ENCODE results near the gene SASH3. TPM values are rescaled to one million over a fixed set of nuclear protein-coding genes. Genes with fewer than 3 reads are reported as not detected.

SASH3 gene
- total and polyA plus RNA-seq, 2 experiments from 2014 or later: 0.13 TPM; not detected in 1

- no peak for DNase-seq (ENCODE audit: low read depth in 1 of 2, low spot score in 1 of 2)
- H3K9me3 ChIP-seq (ENCODE audit: low read depth): no peaks in the 10 kb centered on the region
- no peak overlapping the region for H3K27ac ChIP-seq
- H3K4me3 ChIP-seq: no peak overlapping the region
- no peaks in the 10 kb centered on the region for H3K27me3 ChIP-seq
- no peaks in the 10 kb centered on the region for H3K4me1 ChIP-seq (ENCODE audit: low read depth)
- no peak for TF ChIP-seq CTCF (IDR thresholded peaks at IDR 0.05; ENCODE audit: low read depth, low read length)
- H3K36me3 ChIP-seq: no peaks in the 10 kb centered on the region
Measured at GRCh38 chrX:129781680-129782495, 2.1 kb downstream of the SASH3 start.

- no peaks in the 10 kb centered on the region for H3K4me1 ChIP-seq (ENCODE audit: low read depth)
- H3K4me3 ChIP-seq: no peak overlapping the region
- H3K9me3 ChIP-seq (ENCODE audit: low read depth): no peaks in the 10 kb centered on the region
- no peak overlapping the region for H3K27ac ChIP-seq
- H3K27me3 ChIP-seq: no peaks in the 10 kb centered on the region
- no peaks in the 10 kb centered on the region for H3K36me3 ChIP-seq
- no peak for TF ChIP-seq CTCF (IDR thresholded peaks at IDR 0.05; ENCODE audit: low read depth, low read length)
- DNase-seq (ENCODE audit: low read depth in 1 of 2, low spot score in 1 of 2): no peak
Measured at GRCh38 chrX:129782706-129783105, 3.0 kb downstream of the SASH3 start.

- DNase-seq (ENCODE audit: low read depth in 1 of 2, low spot score in 1 of 2): no peak
- Histone ChIP-seq H3K27ac (no peak overlapping the region), H3K4me1 (ENCODE audit: low read depth) (no peaks in the 10 kb centered on the region), H3K36me3 (no peaks in the 10 kb centered on the region), H3K9me3 (ENCODE audit: low read depth) (no peaks in the 10 kb centered on the region), H3K4me3 (no peak overlapping the region), H3K27me3 (no peaks in the 10 kb centered on the region)
- no peak for TF ChIP-seq CTCF (IDR thresholded peaks at IDR 0.05; ENCODE audit: low read depth, low read length)
Measured at GRCh38 chrX:129783291-129783713, 3.6 kb downstream of the SASH3 start.

- Histone ChIP-seq H3K9me3 (ENCODE audit: low read depth) (no peaks in the 10 kb centered on the region), H3K4me3 (no peak overlapping the region), H3K27ac (no peak overlapping the region), H3K4me1 (ENCODE audit: low read depth) (no peaks in the 10 kb centered on the region), H3K27me3 (no peaks in the 10 kb centered on the region), H3K36me3 (no peaks in the 10 kb centered on the region)
- DNase-seq (ENCODE audit: low read depth in 1 of 2, low spot score in 1 of 2): no peak
- TF ChIP-seq CTCF (IDR thresholded peaks at IDR 0.05; ENCODE audit: low read depth, low read length): no peak
Measured at GRCh38 chrX:129784371-129784770, 4.6 kb downstream of the SASH3 start.

- no peak overlapping the region for H3K4me3 ChIP-seq
- H3K4me1 ChIP-seq (ENCODE audit: low read depth): no peaks in the 10 kb centered on the region
- H3K27me3 ChIP-seq: no peaks in the 10 kb centered on the region
- H3K36me3 ChIP-seq: no peaks in the 10 kb centered on the region
- TF ChIP-seq CTCF (IDR thresholded peaks at IDR 0.05; ENCODE audit: low read depth, low read length): no peak
- DNase-seq (ENCODE audit: low read depth in 1 of 2, low spot score in 1 of 2): no peak
- H3K27ac ChIP-seq: no peak overlapping the region
- H3K9me3 ChIP-seq (ENCODE audit: low read depth): no peaks in the 10 kb centered on the region
Measured at GRCh38 chrX:129785160-129785947, 5.6 kb downstream of the SASH3 start.

Measured in cardiac muscle cell (in vitro differentiated cells and primary cell).